Frontal cortex (tissue), 4 donors: ENCODE measurements around the gene BLVRB. TPM values are rescaled to one million over a fixed set of nuclear protein-coding genes. Genes with fewer than 3 reads are reported as not detected.
"Not testable (repeated sequence)": the region's sequence is repeated elsewhere in the genome, so short reads cannot be mapped to it uniquely, and the experiment has no call there.

Source experiments
- DNase-seq, 2 donors: peaks; one replicate each; pipeline ENCODE4 v3.0.0; 2012; ENCODE audit warnings: low spot score in 2 of 2
- FAIRE-seq: peaks from 2 replicates; lab custom pipeline; 2012; peaks lifted over from hg19 to GRCh38; lab: Jason Lieb, UNC
- total RNA-seq: library from RNA; depleted of rRNA; stranded (reverse); fragments of >200 nt; gene quantifications from one replicate; pipeline ENCODE4 v1.2.3, GENCODE V29; 2014
- donor health status: control.
- donor health status: control.
- donor health status: control.

The BLVRB gene
- total RNA-seq, 1 donor from 2014 or later: 29.3 TPM

GRCh38 chr19:40492274-40492673, 26.7 kb upstream of the BLVRB start:
- FAIRE-seq (no peak), DNase-seq (no peak)

- no peak for FAIRE-seq
Observed at GRCh38 chr19:40489882-40490230, 24.3 kb upstream of the BLVRB start.

GRCh38 chr19:40486017-40486416, 20.5 kb upstream of the BLVRB start:
- DNase-seq (no peak), FAIRE-seq (no peak)

More at GRCh38 chr19:40489882-40490230, 24.3 kb upstream of the BLVRB start:
- DNase-seq: no peak

GRCh38 chr19:40475878-40476644, 10.5 kb upstream of the BLVRB start:
- not testable (repeated sequence) for FAIRE-seq, DNase-seq

- no peak for FAIRE-seq
- no peak for DNase-seq
Observed at GRCh38 chr19:40474737-40475136, 9.2 kb upstream of the BLVRB start.

GRCh38 chr19:40472516-40472915, 7.0 kb upstream of the BLVRB start:
- DNase-seq: no peak
- no peak for FAIRE-seq

- FAIRE-seq (no peak), DNase-seq (no peak)
Observed at GRCh38 chr19:40471111-40471510, 5.6 kb upstream of the BLVRB start.

- no peak for FAIRE-seq
Observed at GRCh38 chr19:40469011-40469410, 3.5 kb upstream of the BLVRB start.

GRCh38 chr19:40466985-40467734, 1.6 kb upstream of the BLVRB start, which contains the start of gene SPTBN4:
Gene SPTBN4 (plus strand): TSS chr19:40467001. CDS start chr19:40472622, 5,621 bp downstream.
- no peak for FAIRE-seq

More at GRCh38 chr19:40469011-40469410, 3.5 kb upstream of the BLVRB start:
- no peak for DNase-seq

GRCh38 chr19:40466219-40466984, 857 bp upstream of the BLVRB start:
- FAIRE-seq (no peak), DNase-seq (peak in 1 of 2 donors; percentile 54)

More at GRCh38 chr19:40466985-40467734, 1.6 kb upstream of the BLVRB start, which contains the start of gene SPTBN4:
- DNase-seq: peak; percentile 59 to 64

GRCh38 chr19:40465025-40465556, 454 bp downstream of the BLVRB start:
- FAIRE-seq (no peak), DNase-seq (no peak)

GRCh38 chr19:40464059-40465024, 1.2 kb downstream of the BLVRB start:
- DNase-seq (peak; percentile 61 to 71), FAIRE-seq (no peak)

GRCh38 chr19:40463587-40464037, 1.9 kb downstream of the BLVRB start:
- not testable (repeated sequence) for DNase-seq, FAIRE-seq

GRCh38 chr19:40461669-40462221, 3.8 kb downstream of the BLVRB start:
- no peak for DNase-seq
- FAIRE-seq: no peak

GRCh38 chr19:40460185-40460584, 5.4 kb downstream of the BLVRB start:
- DNase-seq: no peak
- no peak for FAIRE-seq

- FAIRE-seq (no peak), DNase-seq (no peak)
Observed at GRCh38 chr19:40458597-40458974, 7.0 kb downstream of the BLVRB start.

GRCh38 chr19:40457953-40458596, 7.5 kb downstream of the BLVRB start:
- FAIRE-seq: no peak
- no peak for DNase-seq

- DNase-seq (no peak), FAIRE-seq (no peak)
Observed at GRCh38 chr19:40457048-40457447, 8.5 kb downstream of the BLVRB start.
